Activated CD8-positive, alpha-beta memory T cell treated with anti-CD3 and anti-CD28 coated beads, Interleukin-2, amount 50 U/mL, for 24 hours (primary cell): Measurements from ENCODE around the gene PTPRM.

Source experiments
- DNase-seq: peaks from one replicate; pipeline ENCODE4 v3.0.0-alpha.2; 2020; ENCODE audit errors: extremely low read depth

The PTPRM gene

GRCh38 chr18:7626922-7627440 is 59.9 kb downstream of the PTPRM start:
- DNase-seq = no peak

DNA sequence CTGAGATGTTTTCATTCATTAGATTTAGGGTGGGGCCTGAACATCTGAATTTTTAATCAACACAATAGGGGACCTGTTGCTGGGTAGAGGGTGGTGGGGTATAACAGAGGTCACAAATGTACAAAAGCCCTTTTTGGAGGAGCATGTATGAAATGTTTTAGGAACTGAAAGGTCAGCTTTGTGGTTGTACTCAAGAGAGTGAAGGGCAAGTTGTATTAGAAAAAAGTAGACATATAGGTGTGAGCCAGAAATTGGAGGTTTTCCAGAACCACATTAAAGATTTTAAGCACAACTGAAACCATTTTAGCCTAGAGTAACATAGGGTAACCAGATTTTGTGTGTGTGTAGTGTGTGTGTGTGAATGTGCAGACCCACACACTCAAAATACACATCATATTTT is 62.3 kb downstream of the PTPRM start:
- no peak for DNase-seq

DNA sequence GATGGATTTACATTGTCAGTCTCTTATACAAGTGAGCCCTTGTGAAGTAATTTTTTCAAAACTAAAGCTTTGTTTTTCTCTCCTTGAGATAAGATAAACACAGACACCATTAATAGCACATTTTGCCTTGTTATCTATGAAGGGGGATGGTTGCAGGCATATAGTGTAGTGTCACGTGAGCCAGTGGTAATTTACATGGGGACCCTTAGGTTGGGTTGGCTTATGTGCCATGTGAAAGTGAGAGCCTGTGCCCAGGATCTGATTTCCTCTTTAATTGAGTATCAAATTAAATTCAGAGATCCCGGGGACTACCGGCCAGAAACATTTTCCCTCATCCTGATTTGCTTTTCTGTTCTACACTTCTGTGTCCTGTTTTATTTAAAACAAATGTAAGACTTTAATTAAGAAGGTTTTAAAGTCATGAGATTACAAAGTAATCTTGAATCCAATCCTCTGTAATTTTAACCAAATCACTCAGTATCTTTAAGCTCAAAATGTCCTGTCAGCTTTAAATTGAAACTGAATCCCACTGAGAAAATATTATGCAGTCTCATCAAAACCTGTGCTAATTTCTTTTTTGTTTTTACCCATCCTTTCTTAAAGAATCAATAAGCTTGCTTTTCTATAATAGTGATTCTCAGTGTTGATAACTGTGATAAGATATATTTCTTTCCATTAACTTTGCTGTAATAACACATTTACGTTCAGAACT is 63.8 kb downstream of the PTPRM start:
- no peak for DNase-seq

DNA sequence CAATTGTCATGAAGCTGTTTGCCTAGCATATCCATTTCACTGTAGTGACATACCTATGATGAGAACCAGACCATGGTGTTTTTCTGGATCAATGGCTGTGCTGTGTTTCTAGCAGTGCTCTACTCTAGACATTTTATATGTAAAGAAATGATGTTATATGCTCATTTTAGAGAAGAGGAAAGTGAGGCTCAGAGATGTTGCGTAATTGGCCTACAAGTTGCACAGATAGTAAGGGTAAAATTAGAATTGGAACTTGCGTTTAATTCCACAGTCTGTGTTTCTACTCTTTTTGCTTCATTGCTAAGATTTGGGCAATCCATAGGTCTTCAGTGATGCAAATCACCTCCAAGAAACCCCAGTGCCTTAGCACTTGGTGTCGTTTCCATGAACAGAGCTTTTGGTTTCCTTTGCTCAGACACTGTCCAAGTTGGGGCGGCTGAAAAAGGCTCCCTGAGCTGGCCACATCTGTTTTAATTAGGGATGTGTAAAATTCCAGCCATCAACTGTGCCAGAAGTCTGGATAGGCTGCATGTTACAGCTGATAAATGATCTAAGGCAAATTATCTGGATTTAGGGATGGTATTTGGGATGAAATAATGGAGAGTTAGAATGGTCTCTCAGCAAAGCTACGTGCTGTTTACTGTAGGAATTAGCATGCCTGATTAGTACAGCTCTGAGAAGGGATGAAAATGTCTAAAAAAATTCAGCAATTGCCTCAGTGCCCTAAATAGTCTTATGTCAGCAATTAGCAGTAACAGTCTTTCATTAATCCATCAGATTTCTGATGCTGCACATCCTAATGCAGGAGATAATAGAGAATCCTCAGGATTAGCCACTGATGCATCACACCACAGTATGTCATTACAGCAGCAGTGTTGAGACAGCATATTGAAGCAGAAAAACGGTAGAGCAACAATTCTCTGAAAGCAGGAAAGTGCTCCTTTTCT is 65.3 kb downstream of the PTPRM start:
- no peak for DNase-seq

GRCh38 chr18:7633171-7633570 is 66.1 kb downstream of the PTPRM start:
- no peak for DNase-seq

GRCh38 chr18:7635948-7636347 is 68.8 kb downstream of the PTPRM start:
- DNase-seq = no peak

DNA sequence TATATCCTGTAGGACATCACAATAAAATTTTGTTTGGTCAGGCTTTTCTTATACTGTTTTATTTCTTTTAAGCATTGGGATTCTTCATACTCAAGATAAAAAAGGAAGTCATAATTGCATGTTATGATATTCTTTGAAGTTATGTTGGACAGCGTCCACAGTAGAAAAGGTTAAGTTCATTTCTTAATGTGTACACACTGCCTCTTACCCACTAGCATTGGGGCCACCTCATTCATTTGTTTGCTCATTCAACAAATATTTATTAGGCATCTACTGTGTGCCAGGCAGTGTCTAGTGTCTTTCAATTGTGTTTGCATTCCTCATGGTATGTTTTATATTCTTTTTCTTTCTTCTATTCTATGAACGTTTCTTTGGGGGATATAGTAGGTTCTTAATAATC is 70.2 kb downstream of the PTPRM start:
- DNase-seq = no peak

DNA sequence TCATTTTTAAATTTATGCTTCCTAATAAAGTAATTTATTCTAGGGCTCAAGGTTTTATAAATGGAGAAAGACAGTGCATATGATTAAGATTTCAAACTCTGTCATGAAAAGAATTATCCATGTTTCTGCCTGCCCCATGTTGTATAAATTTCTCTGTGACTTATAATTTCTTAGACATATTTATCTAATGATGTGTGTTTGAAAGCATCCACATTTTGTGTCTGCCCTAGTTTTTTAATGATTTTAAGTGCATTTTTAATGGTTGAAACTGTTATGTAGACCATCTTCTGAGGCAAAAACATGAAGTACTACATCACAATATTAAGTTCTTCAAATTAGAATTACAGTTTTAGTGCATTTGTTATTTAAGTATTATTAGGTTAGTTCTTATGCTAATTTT is 71.2 kb downstream of the PTPRM start:
- no peak for DNase-seq

DNA sequence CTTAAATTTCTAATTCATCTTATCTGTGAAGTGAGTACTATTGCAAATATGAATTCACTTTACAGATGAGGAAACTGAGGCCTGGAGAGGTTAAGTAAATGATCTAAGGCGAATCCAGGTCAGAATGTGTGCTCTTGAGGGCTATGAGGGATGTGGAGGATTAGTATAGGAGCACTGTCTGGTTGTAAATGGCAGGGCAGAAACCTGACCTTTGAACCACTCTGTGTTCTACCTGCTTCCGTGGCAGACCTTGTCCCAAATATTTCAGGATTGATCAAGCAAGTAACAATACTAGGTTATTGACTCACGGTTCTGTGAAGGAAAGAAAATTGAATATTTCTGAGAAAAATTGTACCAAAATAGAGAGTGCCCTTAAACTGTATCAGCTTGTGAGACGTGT is 74.7 kb downstream of the PTPRM start:
- no peak for DNase-seq

DNA sequence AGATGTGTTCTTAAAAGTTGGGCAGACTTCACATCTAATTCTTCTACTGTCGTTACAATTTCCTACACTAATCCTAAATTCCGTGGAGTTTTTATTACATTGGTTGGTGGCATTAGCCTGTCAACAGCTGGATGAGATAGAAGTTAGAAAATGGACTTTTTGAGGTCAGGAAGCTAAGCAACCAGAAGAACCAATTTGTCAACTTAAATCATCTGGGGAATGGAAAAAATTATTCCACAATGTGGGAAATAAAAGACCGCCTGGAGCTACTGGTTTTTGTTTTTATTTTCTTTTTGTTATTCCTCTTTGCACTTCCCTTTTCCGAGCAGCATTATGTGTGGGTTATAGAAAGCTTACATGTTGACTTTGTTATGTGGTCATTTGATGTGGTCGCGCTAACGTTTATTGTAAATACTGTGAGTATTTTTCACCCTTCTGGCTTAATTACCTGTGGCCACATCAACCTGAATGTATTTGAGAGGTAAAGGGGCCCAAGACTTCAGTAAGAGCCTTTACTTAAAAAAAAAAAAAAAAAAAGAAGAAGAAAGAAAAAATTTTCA is 75.3 kb downstream of the PTPRM start:
- DNase-seq = no peak

DNA sequence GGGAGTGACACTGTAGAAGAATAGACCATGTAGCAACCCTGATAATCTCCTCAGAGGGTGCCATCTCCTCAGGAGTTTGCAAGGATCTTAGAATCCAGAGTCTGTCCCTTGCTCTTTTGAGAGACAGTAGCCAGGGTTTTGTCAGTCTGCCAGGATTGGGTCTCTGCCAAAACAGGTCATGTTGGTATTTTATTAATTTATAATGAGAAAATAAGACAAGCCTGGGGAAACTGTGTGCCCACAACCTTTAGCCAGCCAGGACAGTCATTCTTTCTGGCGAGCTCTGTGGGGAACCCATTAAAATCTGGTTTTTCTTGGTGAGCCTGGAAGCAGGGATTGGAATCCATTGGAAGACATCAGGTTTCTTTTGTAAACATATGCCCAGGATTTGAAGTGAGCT is 78.6 kb downstream of the PTPRM start:
- no peak for DNase-seq

GRCh38 chr18:7646174-7646886 is 79.2 kb downstream of the PTPRM start:
- DNase-seq = no peak

GRCh38 chr18:7647500-7647899 is 80.4 kb downstream of the PTPRM start:
- DNase-seq = no peak

DNA sequence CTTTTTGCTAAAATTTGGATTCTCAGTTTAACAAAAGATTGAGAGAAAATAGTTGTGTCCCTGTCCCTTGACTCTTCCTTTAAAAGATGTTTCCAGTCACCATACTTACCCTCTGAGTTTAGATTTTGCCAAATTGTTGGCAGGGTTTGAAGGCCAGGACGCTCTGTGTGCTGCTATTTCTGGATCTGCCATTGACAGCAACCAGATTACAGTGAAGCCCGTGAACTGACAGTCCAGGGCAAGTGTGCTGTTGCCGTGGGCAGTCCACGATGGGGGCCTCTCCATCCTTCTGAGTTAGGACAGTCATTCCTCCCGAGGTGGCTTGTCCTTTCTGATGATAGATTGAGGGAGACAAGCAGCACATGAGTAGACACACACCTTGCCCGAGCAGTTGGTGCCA is 89.9 kb downstream of the PTPRM start:
- DNase-seq = no peak

GRCh38 chr18:7657937-7658336 is 90.8 kb downstream of the PTPRM start:
- DNase-seq = no peak

DNA sequence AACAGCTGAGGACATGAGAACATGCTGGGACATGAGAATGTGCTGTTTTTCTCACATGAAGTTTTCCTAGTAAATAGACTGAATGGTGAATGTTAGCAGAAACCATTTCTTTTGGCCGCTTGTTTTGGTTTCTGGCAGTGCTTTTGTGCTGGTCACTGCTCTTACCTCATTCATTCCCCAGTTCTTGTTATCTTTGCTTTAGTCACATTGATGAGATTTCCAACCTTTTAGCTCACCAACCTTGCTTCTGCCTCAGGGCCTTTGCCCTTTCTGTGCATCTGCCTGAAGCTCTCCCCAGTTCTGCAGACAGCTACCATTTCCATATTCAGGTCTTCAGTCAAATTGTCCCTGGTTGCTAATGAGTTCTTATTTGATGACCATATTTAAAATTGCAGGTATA is 91.6 kb downstream of the PTPRM start:
- no peak for DNase-seq

DNA sequence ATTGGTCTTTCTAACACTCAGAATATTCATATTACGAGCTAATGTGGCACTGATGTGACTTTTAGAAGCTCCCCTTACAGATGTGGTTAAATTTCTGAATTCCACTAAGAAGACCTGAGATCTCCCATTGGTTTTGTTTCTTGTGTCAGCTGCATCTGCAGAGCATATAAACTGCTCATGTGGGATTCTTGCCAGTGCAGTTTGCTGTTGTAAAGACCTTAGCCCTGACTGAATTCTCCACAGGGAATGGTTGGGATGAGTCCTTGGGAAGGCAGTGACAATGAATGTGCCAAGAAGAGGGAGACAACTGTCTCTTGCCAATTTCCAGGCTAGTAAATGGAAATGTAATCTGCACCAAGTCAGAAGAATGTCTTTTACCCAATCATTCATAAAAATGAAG is 94.1 kb downstream of the PTPRM start:
- DNase-seq = no peak

DNA sequence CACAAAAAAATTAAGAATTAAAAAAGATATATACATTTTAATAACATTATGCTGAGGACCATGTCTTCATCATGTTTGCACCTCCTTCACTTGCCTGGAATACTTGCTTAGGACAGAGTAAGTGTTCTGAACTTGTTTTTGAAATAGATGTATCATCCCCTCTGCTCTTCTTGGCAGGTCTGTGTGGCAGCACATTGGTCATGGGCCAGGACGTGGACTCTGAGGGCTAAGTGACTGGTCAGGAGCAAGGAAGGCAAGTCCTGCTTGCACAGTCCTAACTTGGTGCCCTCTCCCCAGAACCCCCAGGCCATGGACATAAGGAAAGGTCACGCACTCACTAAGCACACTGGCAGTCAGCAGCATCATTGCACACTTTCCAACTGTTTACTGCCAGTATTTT is 95.8 kb downstream of the PTPRM start:
- DNase-seq = no peak

DNA sequence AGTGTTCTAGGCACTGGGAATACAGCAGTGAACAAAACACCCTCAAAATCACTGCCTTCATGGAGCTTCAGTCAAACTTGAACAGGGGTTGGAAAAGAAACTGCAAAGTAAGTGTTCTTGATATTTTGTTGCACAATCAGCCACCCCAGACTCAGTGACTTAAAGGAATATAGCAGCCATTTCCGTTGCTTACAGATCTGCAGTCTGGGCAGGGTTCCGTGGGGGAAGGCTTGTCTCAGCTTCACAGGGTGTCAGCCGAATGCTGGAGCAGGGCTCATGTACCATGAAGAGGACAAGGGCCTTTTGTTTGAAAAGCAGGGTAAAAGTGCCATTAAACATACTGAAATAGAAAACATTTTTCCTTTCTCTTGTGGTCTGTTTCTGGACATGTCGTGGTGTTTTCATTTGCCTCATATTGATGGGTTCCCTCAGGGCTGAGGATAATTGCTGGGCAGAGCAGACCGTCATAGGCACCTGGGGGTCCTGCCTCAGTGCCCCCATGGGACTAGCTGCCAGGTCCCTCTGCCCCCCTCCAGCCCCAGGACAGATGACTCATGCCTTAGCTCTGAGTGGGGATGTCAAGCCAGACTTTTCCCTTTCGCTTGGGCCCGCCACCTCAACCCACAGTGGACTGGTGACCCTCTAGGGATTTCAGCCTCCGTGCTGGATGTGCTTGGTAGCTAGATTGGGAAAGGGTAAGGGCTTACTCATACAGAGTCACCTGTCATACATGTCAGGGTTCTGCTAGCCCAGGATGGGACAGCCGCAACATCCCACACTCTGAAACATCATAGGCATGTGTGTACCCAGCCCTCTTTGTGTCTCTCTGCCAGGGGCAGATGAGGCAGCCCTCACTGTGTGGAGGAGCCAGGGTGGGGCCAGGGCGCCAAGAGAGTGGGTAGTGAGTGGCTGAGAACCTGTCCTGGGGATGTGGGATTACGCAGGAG is 96.5 kb downstream of the PTPRM start:
- DNase-seq = no peak

GRCh38 chr18:7666195-7666776 is 99.2 kb downstream of the PTPRM start:
- no peak for DNase-seq
